Pancreas (tissue), 10 donors: ENCODE measurements around the gene NANP. TPM values are rescaled to one million over a fixed set of nuclear protein-coding genes. Genes with fewer than 3 reads are reported as not detected.

Source experiments
- ATAC-seq, 4 donors: fragments of 200-7000 bp; cut with Tn5 transposase; one replicate each; pipeline versions ENCODE4 v1.8.0 to v1.9.1; 2020; ENCODE audit warnings: mild to moderate bottlenecking in 4 of 4, moderate library complexity in 4 of 4
- DNase-seq, 6 donors: peaks; one replicate each; pipeline ENCODE4 v3.0.0-alpha.2; 2020
- FAIRE-seq: peaks from 2 replicates; lab custom pipeline; 2012; peaks lifted over from hg19 to GRCh38; lab: Jason Lieb, UNC
- H3K27ac ChIP-seq, 4 donors: fragments of 200-600 bp; sonication (generic); 1 replicate in 3 of 4; 2 replicates in 1 of 4; pipeline versions ENCODE4 v1.5.0 to v1.8.0; 2020
- H3K27me3 ChIP-seq, 4 donors: fragments of 200-600 bp; one replicate each; pipeline ENCODE4 v1.8.0; 2021
- H3K36me3 ChIP-seq, 3 donors: fragments of 200-600 bp; sonication (generic) in 1 of 3; one replicate each; pipeline versions ENCODE4 v1.5.0 to v1.8.0; 2020 to 2021
- H3K4me1 ChIP-seq, 3 donors: fragments of 200-600 bp; one replicate each; pipeline ENCODE4 v1.8.0; 2021
- H3K4me3 ChIP-seq, 4 donors: fragments of 200-600 bp; sonication (generic) in 2 of 4; one replicate each; pipeline versions ENCODE4 v1.5.0 to v1.8.0; 2020 to 2021
- H3K9me3 ChIP-seq, 4 donors: fragments of 200-600 bp; one replicate each; pipeline ENCODE4 v1.8.0; 2021
- WGBS, 2 donors: extraction: QIAGEN DNeasy Blood & Tissue Kit; methylation state at CpG; one replicate each; pipeline ENCODE4 v1.1.7; 2013; 5-methylcytosine and 5-hydroxymethylcytosine counted together
- intact Hi-C, 3 donors: fragments of 100-400 bp; cut with DNase I; formaldehyde crosslinking; loops; one replicate each; pipeline versions ENCODE4 v1.11.1 to v1.14.2; 2022
- polyA plus RNA-seq, 2 donors: library from polyadenylated mRNA; stranded (reverse); fragments of 200-250 nt; gene quantifications; one replicate each; pipeline ENCODE4 v1.2.3, GENCODE V29; 2013
- total RNA-seq, 6 donors: library from RNA; stranded (reverse); fragmentation: NEBNext Ultra II Directional in 4 of 6; extraction: Animal tissue kit (Norgen Biotek cat#: 25700) in 4 of 6; gene quantifications; one replicate each; pipeline versions ENCODE4 v1.2.1 to v1.2.4, GENCODE V29; 2021 to 2023
- TF ChIP-seq, protein P1 (sequence below), 4 donors: fragments of 200-600 bp; sonication (generic) in 3 of 4; IDR thresholded peaks; one replicate each; pipeline versions ENCODE4 v1.5.0 to v1.8.0; 2021; ENCODE audit warnings: antibody characterized with exemption in 4 of 4
- donor health status: healthy with polysubstance abuse.
- donor health status: DM: no; HTN: no; CAD: no; lungs with moderate emphysema.
- donor health status: DM: no; HTN: no; CAD: no.
- donor health status: control.
- donor health status: control.
- donor health status: Bipolar disorder and iron deficiency.
- donor health status: DM: yes; HTN: yes; CAD: no.
- donor health status: DM: no; HTN: no; CAD: no.
- donor health status: DM: no; HTN: no; CAD: no.
- donor health status: DM: yes; HTN: yes; CAD: no.

Gene NANP
- total and polyA plus RNA-seq, 8 donors = 1.0 to 2.5 (median 1.6) TPM

DNA sequence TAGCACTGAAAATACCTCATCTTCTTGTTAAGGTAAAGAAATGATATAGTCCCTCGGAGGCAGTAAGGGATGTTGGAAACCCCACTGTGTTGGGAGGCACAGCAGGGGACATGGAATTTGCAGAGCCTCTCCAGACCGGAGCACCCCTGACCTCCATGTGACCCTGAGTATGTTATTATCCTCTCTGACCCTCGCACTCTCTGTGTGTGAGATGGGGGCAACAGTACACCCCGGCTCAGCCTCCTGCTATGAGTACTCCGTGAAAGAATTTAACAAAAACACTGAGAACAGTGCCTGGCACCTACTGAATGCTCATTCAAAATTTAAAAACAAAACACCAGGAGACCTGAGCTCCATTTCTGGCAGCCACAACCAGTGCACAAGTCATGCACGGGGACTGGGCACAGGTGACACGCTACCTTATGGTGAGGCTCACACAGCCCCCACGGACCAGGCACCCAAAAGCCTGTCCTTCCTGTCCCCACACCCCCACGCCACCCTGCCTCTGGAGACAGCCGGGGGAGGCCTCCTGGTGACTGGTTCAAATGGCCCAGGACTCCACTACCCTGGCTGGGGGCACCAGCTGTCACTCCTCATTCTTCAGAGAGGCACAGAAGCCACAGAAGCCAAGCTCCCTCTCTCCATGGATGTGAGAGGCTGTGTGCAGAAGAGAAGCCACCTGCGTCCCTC, 44.6 kb downstream of the NANP start:
- intact Hi-C loops = no loop called here
- Histone ChIP-seq H3K27ac (no peak overlapping the region), H3K9me3 (no peaks in the 10 kb centered on the region), H3K27me3 (no peaks in the 10 kb centered on the region), H3K36me3 (no peaks in the 10 kb centered on the region), H3K4me1 (no peaks in the 10 kb centered on the region), H3K4me3 (no peak overlapping the region)
- FAIRE-seq (no peak), DNase-seq (no peak), ATAC-seq (no peak)
- 81 to 83% methylated on average over 11 of the region's 11 CpGs for WGBS, 2 donors
- TF ChIP-seq, protein P1, sequence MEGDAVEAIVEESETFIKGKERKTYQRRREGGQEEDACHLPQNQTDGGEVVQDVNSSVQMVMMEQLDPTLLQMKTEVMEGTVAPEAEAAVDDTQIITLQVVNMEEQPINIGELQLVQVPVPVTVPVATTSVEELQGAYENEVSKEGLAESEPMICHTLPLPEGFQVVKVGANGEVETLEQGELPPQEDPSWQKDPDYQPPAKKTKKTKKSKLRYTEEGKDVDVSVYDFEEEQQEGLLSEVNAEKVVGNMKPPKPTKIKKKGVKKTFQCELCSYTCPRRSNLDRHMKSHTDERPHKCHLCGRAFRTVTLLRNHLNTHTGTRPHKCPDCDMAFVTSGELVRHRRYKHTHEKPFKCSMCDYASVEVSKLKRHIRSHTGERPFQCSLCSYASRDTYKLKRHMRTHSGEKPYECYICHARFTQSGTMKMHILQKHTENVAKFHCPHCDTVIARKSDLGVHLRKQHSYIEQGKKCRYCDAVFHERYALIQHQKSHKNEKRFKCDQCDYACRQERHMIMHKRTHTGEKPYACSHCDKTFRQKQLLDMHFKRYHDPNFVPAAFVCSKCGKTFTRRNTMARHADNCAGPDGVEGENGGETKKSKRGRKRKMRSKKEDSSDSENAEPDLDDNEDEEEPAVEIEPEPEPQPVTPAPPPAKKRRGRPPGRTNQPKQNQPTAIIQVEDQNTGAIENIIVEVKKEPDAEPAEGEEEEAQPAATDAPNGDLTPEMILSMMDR (IDR thresholded peaks at IDR 0.05) = no peak

DNA sequence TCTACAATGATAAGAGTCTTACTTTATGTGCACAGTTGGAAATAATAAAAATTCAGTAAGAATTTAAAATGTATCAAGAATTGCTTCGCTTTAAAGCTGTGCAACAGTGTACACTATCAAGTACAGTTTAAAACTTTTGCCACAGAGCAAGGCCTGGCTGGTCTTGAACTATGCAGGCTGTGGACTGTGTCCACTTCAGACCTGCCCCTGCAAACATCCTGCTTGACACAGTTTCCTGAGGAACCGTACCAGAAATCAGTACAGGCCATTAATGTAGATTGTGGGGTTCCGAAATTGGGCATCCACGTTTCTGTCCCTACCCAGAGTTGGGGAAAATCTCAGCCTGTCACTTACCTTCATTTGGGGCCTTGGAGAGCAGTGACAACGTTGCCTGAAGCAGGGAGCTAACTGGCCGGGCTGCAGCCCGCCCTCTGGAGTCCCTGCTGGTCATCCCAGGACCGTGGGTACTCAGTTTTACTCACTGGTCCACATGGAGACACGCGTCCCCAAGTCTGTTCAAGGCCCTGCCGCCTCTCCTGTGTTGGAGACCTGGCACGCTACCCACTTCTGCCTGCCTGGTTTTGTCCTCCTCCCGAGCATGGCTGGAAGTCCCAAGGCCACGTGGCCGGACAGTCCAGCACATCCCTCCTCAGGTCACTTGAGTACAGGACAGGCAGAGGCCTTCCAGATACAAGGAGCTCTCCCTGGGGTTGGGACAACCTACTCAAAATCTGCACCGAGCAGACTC, 46.9 kb downstream of the NANP start:
- Histone ChIP-seq H3K27ac (no peak overlapping the region), H3K27me3 (no peaks in the 10 kb centered on the region), H3K9me3 (no peaks in the 10 kb centered on the region), H3K36me3 (no peaks in the 10 kb centered on the region), H3K4me1 (no peaks in the 10 kb centered on the region), H3K4me3 (no peak overlapping the region)
- intact Hi-C loops = no loop called here
- FAIRE-seq (no peak), DNase-seq (no peak), ATAC-seq (no peak)
- 79 to 81% methylated on average over 16 of the region's 16 CpGs for WGBS, 2 donors
- TF ChIP-seq, protein P1 (IDR thresholded peaks at IDR 0.05) = no peak

DNA sequence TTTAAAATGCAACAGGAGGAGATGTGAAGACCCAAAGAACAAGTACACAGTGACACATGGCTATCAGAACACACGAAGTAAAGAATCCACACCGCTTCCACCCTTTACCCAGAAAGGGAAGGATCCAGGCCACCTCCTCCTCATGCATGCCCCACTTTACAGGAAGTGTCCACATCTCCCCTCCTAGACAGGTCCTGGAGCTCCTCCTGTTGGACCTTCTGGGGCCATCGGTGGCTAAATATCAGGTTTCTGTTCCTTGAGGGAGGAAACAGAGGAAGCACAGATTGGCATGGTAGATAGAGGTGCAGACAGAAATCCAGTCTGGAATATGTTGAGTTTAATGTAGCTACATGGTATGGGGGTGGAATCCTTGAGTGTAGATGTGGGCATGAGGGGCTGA, 49.4 kb downstream of the NANP start:
- Histone ChIP-seq H3K27ac (no peak overlapping the region), H3K4me3 (no peak overlapping the region), H3K9me3 (no peaks in the 10 kb centered on the region), H3K4me1 (no peaks in the 10 kb centered on the region), H3K36me3 (no peaks in the 10 kb centered on the region), H3K27me3 (no peaks in the 10 kb centered on the region)
- DNase-seq (no peak), FAIRE-seq (no peak), ATAC-seq (no peak)
- intact Hi-C loops = no loop called here
- TF ChIP-seq, protein P1 (IDR thresholded peaks at IDR 0.05) = no peak
- 84 to 88% methylated on average over 3 of the region's 3 CpGs for WGBS, 2 donors

DNA sequence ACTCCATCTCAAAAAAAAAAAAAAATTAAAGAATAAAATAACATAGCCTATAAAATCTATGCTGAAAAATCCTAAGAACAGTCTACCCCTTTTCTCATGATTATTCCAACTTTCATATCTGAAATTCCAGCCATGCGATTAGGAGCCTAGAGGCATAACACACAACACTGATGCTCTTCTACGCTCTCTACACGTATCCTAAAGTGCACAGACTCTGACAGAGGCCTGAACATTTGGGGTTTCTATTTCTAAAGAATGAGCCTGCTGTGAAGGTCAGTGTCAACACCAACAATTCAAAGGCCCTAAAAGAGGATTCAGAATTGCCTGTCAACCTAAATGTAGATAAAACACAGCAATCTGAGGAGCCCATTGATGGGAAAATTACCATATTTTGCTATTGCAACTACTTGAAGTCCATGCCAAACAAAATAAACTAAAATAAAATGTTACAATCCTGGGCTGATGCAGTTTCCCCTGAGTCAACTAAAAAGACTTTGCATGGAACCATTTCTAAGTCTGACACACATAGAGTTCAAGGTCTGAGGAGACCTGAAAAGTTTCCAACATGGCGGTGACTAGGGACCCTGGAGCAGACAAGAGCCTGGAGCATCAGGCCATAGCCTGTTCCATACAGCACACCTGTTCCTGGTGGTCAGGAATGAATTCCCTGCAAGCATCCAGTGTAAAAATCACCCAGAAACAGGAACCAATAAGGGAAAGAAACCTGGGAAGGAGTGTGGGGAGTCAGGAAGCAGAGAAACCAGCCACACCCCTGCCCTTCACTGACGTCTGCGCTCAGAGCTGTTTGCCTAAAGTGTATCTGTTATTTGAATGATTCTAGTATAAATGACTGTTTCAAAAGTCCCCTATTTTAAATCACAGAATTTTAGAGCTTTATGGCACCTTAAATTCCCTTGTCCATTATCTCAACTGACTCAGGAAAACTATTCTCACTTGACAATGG, 50.2 kb downstream of the NANP start:
- WGBS, 2 donors = 88 to 91% methylated on average over 6 of the region's 6 CpGs
- Histone ChIP-seq H3K27me3 (no peaks in the 10 kb centered on the region), H3K27ac (no peak overlapping the region), H3K36me3 (no peaks in the 10 kb centered on the region), H3K4me1 (no peaks in the 10 kb centered on the region), H3K9me3 (no peaks in the 10 kb centered on the region), H3K4me3 (no peak overlapping the region)
- TF ChIP-seq, protein P1 (IDR thresholded peaks at IDR 0.05) = no peak
- no peak for DNase-seq
- intact Hi-C loops = no loop called here
- FAIRE-seq = no peak
- no peak for ATAC-seq
